ENCODE measurements around the gene ELFN1. TPM values are rescaled to one million over a fixed set of nuclear protein-coding genes. Genes with fewer than 3 reads are reported as not detected.
A peak's percentile ranks its signal among the peaks of the same experiment; 100 is the strongest.

Gene ELFN1
- total RNA-seq, 1 experiment from 2014 or later, result 0.11 TPM

DNA sequence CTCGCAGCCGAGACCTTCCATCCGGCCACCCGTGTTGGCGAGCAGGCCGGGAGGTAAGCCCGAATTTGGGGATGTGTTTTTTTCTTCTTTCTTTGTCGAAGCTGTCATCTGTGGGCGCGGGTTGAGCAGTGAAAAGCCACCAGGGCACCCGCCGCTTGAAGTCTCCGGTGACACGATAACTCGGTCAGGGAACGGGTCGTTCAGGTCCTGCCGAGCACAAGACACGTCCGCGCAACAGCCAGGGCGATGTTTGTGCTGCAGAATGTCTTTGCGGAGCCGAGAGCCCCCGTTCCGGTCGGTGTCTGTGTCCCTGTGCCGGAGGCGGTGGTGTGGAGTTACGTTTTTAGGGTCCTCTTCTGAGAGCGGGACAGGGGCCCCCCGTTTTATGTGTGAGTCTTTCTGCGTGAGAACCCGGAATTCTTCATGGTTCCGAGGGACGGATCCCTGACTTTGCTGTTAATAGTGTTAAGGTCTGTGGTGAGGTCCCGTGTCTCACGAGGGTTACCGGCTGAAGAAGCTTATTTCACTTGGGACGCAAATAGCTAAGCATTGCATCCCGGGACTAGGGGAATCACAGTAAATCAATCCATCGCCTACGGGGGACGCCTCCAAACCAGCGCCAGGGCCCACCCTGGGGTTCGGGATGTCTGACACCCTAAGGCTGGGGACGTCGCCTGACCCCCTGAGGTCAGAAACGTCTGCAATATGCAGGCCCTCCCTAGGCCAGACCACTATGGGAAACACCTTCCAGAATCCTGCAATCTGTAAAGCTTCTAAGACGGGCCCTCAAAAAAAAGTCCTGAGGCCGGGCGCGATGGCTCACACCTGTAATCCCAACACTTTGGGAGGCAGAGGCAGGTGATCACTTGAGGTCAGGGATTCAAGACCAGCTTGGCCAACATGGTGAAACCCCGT lies 99.5 kb downstream of the ELFN1 start:
- in situ Hi-C loops (cut with HindIII; ENCODE audit: low pct_unique_long_range_greater_than_20kb, low sequenced_read_pairs), result no loop called here
- no peak for DNase-seq (ENCODE audit: low read depth, low spot score)

DNA sequence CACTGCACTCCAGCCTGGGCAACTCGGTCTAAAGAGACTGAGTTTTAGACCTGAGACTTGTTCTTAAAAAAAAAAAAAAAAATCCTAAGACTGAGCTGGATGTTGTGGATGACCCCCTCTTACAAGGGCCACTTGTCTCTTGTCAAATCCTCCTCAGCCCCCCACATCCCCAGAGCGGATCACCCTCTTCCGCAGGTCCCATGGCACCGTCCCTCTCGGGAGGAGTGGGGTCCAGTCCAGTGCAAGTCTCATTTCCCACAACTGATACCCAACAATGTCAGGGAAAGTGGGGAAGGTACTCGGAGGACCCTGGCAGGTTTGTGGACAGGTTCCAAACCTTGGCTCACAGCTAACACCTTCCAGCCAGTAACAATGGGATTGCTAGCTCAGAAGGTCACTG lies 100.3 kb downstream of the ELFN1 start:
- in situ Hi-C loops (cut with HindIII; ENCODE audit: low pct_unique_long_range_greater_than_20kb, low sequenced_read_pairs), result no loop called here
- DNase-seq (ENCODE audit: low read depth, low spot score), result no peak

DNA sequence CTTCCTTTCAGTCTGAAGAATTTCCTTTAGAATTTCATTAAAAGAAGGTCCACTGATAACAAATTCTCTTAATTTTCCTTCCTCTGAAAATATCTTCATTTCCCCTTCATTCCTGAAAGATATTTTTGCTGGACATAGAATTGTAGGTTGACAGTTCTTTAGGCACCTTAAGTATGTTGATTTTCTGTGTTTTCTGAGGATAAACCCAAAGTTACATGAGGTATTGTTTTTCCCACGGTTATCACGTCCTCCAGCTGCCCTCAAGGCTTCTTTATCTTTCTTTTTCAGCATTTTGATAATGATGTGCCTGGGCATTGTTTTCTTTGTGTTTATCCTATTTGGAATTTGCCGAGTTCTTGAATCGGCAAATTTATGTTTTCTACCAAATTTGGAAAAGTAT lies 105.3 kb downstream of the ELFN1 start:
- DNase-seq (ENCODE audit: low read depth, low spot score), result no peak
- in situ Hi-C loops (cut with HindIII; ENCODE audit: low pct_unique_long_range_greater_than_20kb, low sequenced_read_pairs), result no loop called here

DNA sequence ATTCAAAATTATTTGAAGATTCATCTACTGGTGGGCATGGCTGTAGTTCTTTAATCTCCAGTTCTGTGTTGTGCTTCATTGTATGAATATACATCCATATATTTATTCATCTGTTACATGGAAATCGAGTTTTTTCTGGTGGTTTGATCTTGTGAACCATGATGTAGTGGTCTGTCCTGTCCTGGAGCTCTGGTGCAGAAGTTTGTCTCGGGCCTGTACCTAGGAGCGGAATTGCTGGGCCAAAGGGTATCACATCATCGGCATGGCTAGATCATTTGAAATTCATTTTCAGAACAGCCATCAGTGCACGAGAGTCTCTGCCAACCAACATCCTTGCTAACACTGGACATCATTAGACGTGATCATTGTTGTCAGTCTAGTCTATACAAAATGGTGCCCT lies 107.0 kb downstream of the ELFN1 start:
- in situ Hi-C loops (cut with HindIII; ENCODE audit: low pct_unique_long_range_greater_than_20kb, low sequenced_read_pairs), result no loop called here
- DNase-seq (ENCODE audit: low read depth, low spot score), result no peak

DNA sequence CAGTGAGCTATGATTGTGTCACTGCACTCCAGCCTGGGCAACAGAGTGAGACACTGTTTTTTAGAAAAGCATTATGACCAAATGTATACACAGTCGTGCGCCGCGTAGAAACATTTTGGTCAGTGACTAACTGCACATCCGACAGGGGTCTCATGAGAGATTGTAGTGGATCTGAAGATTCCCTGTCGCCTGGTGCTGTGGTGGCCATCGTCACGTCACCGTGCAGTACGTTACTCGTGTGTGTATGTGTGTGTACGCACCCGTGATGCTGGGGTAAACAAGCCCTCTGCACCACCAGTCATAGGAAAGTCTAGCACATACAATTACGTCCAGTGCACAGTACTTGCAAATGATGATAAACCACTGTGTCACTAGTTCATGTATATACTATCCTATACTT lies 109.4 kb downstream of the ELFN1 start:
- in situ Hi-C loops (cut with HindIII; ENCODE audit: low pct_unique_long_range_greater_than_20kb, low sequenced_read_pairs), result no loop called here
- DNase-seq (ENCODE audit: low read depth, low spot score), result no peak

DNA sequence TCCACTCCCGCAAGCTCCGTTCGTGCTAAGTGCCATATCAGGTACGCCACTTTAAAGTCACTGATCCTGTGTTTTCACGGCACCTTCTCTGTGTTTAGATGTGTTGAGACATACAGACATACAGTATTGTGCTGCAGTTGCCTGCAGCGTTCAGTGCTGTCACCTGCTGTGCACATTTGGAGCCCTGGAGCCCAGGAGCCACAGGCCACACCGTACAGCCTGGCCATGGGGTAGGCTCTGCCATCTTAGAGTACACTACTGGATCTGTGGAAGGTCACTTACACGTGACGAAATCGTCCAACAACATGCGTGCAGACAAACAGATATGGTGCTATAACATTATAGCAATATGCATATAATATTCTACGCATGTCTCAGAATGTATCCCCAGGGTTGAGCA lies 111.3 kb downstream of the ELFN1 start:
- DNase-seq (ENCODE audit: low read depth, low spot score), result no peak
- in situ Hi-C loops (cut with HindIII; ENCODE audit: low pct_unique_long_range_greater_than_20kb, low sequenced_read_pairs), result no loop called here

DNA sequence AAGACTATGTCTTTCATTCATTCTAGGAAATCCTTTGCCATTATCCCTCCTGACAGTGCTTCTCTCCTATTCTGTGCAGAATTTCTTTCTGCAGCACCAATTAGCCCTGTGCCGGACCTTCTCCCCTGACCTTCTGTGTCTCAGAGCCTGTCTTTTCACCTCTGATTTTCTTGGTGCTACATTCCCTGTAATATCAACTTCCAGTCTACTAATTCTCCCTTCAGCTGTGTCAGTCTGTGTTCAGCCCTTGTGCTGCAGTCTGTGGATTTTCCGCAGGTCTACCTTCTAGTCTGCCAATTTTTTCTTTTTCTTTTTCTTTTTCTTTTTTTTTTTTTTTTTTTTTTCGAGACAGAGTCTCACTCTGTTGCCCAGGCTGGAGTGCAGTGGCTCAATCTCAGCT lies 115.8 kb downstream of the ELFN1 start:
- in situ Hi-C loops (cut with HindIII; ENCODE audit: low pct_unique_long_range_greater_than_20kb, low sequenced_read_pairs), result no loop called here
- no peak for DNase-seq (ENCODE audit: low read depth, low spot score)

DNA sequence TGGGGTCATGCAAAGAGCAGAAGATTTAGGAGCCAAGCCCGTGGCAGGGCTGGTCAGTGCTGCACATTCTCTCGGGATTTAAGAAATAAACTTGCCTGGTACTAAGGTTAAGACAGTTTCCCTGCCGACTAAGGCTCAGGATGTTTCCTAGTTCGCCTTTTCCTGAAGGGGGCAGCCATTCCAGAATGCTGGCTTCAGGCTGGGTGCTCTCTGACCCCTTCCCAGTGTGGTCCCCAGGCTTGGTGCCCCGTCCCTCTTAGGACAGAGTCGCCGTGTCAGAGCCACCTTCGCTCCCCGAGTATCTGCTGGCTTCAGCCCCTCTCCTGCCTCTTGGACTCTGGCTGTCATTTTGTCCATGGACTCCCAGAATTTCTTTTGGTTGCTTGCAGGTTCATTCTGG lies 117.2 kb downstream of the ELFN1 start:
- DNase-seq (ENCODE audit: low read depth, low spot score), result no peak
- in situ Hi-C loops (cut with HindIII; ENCODE audit: low pct_unique_long_range_greater_than_20kb, low sequenced_read_pairs), result no loop called here

DNA sequence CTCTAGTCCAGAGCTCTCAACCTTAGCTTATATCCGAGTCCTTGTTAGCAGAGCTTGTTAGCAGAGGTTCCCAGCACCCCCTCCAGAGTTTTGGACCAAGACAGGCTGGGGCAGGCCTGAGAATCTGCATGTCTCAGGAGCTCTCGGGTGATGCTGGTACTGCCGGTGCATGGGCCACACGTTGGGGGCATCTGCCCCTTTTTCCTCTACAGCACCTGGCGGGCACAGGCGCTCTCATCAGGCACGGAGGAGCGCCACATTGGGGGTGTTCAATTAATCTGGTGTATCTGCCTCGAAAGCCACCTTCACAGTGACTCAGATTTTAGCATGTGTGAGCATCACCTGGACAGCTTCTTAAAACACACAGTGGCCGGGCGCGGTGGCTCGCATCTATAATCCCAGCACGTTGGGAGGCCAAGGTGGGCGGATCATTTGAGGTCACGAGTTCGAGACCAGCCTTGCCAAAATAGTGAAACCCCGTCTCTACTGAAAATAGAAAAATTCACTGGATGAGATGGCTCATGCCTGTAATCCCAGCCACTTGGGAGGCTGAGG lies 117.7 kb downstream of the ELFN1 start:
- in situ Hi-C loops (cut with HindIII; ENCODE audit: low pct_unique_long_range_greater_than_20kb, low sequenced_read_pairs), result no loop called here
- no peak for DNase-seq (ENCODE audit: low read depth, low spot score)

DNA sequence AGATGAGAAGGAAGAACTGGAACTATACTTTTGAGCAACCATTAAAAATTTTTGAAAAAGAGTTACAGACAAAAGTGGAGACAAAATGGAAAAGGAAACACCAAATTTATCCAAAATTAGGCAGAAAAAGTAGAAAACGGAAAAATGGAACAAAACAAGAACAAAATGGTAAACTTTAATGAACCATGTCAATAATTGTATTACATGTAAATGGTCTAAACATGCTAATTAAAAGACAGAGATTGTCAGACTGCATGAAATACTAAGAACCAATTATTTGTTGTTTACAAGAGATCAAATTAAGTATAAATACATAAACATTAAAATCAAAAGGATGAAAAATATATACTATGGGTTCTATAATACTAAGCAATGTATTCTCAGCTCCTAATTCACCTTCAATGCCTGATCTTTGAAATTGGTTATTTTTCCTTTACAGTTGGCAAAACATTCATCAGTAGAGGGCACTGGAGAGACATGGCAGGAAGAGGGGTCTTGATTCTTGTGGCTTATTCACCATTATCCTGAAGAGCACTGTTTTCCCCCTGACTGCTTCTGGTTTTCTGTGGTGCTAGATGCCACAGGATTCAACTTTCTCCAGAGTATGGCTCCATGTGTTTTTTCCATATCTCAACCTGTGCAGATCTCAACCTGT lies 124.9 kb downstream of the ELFN1 start:
- DNase-seq (ENCODE audit: low read depth, low spot score), result peak; percentile 33
- in situ Hi-C loops (cut with HindIII; ENCODE audit: low pct_unique_long_range_greater_than_20kb, low sequenced_read_pairs), result no loop called here

Other genes with a start within 250 kb of the ELFN1 start
- gene MICALL2, start 210.8 kb upstream of the ELFN1 start, total RNA-seq (2014; rRNA removed; shearing (Covaris generic)), result 1.2 and 2.4 TPM in 2 replicates
- gene INTS1, start 165.9 kb upstream of the ELFN1 start, total RNA-seq (2014; rRNA removed; shearing (Covaris generic)), result 34.5 and 41.4 TPM in 2 replicates
- gene MAFK, start 139.6 kb upstream of the ELFN1 start, total RNA-seq (2014; rRNA removed; shearing (Covaris generic)), result 23.6 and 24.3 TPM in 2 replicates
- 0.16 and 0.19 TPM in 2 replicates for gene TMEM184A, start 114.1 kb upstream of the ELFN1 start, total RNA-seq (2014; rRNA removed; shearing (Covaris generic))
- gene PSMG3, start 100.2 kb upstream of the ELFN1 start, total RNA-seq (2014; rRNA removed; shearing (Covaris generic)), result 118 and 130 TPM in 2 replicates

All from SK-MEL-5 (cell line).